Caki2 (cell line): ENCODE results near the gene ZNF423. TPM values are rescaled to one million over a fixed set of nuclear protein-coding genes. Genes with fewer than 3 reads are reported as not detected.

Experiments used
- DNase-seq: peaks from one replicate; pipeline ENCODE4 v3.0.0-alpha.2; 2015; ENCODE audit warnings: low read depth
- in situ Hi-C: cut with HindIII; loops from 2 replicates; pipeline ENCODE4 v1.10.0; 2016; ENCODE audit warnings: low sequenced_read_pairs, low pct_unique_long_range_greater_than_20kb, mixed read lengths
- total RNA-seq: library from RNA; depleted of rRNA; stranded (reverse); fragments of >200 nt; shearing (Covaris generic); gene quantifications from 2 replicates; pipeline ENCODE4 v1.2.3, GENCODE V29; 2014; ENCODE audit warnings: low replicate concordance

The ZNF423 gene
- total RNA-seq, 1 experiment from 2014 or later, result 0.24 TPM

DNA sequence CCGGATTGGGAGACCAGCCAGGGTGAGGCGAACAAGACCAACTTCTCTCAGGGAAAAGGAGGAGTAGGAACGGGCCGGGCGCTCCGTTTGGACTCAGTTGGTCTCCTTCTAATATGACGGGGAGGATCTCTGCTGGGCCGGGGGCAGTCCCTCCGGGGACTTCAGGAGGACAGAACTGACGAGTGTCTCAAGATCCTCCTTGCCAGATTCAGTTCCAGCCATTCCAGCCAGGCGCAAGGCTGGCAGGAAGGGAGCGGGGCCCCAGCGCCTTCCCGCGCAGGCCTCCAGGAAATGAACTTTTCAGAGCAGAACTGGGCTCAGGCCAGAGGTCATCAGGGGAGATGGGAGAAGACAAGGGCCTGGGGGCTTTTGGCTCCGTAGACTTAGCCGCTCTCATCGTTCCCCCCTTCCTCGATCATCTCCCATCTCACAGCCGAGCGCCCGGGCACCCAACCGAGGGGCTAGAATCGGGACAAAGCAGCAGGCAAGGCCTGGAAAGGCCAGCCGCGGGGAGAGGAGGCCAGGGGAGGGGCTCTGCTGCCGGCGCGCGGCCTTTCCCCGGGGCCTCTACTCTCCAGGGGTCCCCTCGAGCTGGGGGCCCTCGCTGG, 1.6 kb downstream of the ZNF423 start:
- DNase-seq, result no peak
- in situ Hi-C loops, result no loop called here

DNA sequence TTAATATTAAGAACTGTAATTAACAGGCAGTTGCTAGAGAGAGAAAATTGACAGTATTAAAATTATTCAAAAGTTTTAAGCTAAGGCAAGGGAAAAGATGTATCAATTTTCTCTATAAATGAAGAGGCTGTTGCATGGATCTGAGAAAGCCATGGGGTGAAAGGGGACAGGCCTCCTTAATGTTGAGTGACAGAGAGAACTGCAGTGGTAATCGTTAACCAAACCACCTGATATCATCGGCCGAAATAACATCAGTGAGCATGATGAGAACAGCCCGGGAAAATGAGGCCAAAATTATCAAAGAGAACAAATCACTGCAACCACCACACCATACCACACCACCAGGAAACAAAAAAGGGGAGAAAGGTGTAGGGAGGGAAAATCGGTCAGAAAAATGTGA, 3.6 kb downstream of the ZNF423 start:
- in situ Hi-C loops, result no loop called here
- DNase-seq, result no peak

DNA sequence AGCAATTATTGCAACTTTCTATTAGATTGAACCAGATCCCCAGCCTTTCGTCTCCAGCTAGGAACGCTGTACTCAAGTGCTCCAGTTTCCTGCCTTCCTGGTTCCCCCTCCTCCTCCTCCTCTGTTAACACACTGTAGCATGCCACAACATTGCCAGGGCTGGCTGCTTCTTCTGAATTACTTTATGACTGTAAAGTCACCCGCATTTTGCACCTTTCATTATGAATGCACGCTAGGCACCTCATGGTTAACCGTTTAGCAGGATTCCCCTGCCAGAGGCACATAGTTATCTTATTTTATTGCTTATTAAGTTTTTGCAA, 4.5 kb downstream of the ZNF423 start:
- no peak for DNase-seq
- in situ Hi-C loops, result no loop called here

DNA sequence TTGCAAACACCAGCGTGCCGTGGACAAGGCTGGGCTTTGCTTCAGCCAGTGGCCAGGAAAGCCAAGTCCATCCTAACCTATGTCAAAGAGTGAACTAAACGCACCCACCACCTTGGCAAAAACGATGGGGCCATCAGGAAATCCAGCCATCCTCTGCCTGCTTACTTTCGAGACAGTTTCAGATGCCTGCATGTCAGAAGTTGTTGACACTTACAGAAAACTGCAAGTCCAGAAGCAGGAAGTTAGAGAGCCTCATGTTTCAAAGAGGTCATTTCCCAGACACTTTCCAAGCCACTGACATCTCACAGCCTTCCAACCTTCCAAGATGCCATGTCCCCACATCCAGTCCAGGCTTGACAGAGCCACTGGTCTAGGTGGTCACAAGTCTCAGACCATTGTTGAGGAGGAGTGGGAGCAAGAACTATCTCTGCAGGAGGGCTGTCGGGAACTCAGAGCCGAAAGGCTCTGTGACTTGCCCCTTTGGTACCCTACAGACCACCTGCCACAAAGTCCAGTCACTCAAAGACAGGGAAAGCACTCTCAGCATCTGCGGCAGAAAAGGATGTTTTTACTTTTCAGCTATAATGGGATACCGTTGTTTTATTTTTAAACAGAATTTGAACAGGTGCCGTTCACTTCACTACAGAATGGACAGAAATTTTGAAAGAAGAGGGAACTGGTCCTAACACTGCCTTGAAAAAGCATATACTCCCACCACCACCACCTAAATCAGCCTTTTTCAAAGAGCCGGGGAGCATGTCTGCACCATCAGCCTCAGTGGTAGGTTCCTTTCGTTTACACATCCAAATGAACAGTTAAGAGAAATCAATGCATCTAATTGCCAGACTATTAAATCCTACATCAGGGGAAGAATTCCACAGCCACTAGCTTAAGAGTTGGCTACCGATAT, 5.1 kb downstream of the ZNF423 start:
- in situ Hi-C loops, result no loop called here
- DNase-seq, result no peak

DNA sequence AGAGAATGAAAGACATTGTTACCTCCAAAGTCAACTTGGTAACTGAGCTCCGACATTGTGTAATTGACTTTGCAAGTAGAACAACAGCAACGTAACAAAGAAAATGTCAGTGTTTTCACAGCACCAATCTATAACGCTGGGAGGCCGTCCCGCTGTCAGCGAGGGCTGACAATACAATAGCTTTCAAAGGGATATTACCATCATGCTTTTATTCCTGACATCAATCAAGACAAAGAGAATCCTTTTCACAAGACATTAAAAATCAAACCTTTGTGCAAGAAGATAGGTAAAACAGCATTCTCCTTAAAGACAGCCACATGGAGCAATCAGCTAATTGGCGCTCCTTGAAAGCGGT, 6.2 kb downstream of the ZNF423 start:
- no peak for DNase-seq
- in situ Hi-C loops, result no loop called here

DNA sequence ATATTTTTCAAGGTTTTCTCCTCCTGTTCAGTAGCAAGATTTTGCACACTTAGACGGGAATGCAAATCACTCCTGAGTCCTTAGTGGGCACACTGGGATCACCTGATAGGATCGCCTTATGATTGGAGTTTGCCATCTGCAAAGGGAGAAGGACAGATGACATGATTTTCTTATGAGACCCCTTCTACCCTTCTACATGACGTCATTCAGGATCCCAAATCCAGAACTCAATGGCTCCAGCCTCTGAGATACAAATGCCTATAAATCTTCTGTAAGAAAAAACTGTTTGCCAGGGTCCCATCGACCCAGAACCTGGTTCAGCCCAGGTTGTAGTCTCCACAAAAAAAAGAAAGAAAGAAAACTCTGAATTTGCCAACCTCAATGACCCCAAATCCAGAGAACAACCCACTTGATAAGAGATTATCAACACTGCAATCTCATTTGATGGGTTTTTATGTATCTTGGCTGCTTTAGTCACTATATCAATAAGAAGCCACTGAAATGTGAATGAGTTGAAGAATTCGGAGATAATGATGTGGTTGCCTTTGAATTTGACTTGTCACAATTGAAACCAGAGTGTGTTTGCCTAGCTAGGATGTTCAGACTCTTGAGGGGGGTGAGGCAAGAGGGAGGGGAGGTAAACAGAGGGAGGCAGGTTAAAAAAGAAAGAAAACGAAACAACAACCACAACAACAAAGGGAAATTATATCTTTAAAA, 6.7 kb downstream of the ZNF423 start:
- in situ Hi-C loops, result no loop called here
- no peak for DNase-seq

DNA sequence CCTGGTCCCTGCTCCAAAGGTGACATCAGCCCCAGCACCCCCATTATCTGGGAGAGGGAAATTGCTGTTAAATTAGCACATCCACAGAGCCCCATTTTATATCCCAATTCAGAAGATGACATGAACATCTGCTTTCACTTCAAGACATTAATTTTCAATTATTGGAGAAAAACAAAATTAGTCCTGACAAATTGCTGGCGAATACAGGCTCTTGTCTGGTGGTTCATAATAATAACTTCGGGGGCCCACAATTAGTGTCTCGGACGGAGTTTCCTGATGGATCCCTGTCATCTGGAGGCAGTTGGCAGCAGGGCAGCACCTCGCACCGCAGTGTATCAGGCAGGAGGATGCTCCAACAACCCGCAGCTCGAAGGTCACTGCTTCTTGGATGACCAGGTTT, 7.4 kb downstream of the ZNF423 start:
- in situ Hi-C loops, result no loop called here
- DNase-seq, result no peak

DNA sequence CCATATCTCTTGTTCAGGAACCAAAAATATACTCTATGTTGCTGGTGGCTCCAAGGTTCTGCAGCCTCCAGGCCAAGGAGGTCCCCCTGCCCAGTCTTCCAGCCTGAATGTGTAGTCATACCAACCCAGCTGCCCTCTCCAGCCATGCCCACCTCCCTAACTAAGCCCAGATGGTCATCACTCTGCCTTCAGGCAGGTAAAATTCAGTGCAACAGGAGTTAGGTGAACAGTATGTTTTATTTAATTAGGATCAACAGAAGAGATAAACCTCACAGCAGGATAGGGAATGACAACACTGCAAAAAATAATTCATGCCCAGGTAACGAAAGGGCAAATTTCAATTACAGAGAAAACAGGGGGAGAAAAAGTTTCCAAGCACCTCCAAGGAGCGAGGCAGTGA, 9.1 kb downstream of the ZNF423 start:
- DNase-seq, result no peak
- in situ Hi-C loops, result no loop called here

DNA sequence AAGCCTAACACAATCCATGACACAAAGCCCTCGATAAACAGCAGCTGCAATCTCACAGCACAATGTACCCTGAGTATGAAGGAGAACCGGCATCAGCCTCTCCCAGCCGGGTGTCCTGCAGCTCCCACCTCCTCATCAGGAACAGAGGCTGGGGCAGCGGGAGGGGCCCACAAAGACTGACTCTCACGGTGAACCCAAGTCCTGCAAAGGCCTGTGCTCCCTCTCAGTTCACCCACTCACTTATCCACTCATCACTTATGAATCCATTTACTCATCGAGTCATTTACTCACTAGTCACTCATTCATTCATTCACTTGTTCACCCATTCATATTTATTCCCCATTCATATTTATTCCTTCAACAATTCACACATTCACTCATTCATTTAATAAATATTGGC, 11.6 kb downstream of the ZNF423 start:
- in situ Hi-C loops, result no loop called here
- no peak for DNase-seq

DNA sequence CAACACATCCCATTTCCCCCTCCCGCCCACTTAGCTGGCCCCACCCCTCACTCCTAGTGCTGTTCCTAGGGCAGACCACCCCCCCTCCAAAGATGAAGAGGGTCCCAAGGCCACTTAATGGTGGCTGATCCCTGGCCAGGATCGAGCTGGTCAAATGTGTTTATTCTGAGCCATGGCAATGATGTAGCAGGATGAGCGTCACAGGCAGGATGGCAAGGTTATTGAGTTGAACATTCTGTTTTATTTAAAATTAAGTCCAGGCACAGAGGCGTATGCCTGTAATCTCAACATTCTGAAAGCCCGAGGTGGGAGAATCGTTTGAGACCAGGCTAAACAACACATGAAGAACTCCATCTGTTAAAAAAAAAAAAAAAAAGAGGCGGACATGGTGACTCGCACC, 12.2 kb downstream of the ZNF423 start:
- no peak for DNase-seq
- in situ Hi-C loops, result no loop called here

DNA sequence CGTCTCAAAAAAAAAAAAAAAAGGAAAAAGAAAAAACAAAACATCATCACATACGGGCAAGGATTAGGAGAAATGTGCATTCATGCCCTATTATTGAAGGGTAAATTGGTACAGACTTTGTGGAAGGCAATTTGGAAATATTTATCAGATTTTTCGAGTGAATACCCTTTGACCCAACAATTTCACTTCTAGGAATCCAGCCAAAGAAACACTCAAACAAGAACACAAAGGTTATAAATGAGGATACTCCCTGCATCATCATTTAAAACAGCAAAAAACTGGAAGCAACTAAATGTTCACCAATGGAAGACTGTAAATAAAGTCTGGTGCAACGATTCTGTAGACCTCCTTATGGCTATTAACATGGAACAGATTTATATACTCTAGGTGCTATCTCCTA, 12.9 kb downstream of the ZNF423 start:
- in situ Hi-C loops, result no loop called here
- no peak for DNase-seq

DNA sequence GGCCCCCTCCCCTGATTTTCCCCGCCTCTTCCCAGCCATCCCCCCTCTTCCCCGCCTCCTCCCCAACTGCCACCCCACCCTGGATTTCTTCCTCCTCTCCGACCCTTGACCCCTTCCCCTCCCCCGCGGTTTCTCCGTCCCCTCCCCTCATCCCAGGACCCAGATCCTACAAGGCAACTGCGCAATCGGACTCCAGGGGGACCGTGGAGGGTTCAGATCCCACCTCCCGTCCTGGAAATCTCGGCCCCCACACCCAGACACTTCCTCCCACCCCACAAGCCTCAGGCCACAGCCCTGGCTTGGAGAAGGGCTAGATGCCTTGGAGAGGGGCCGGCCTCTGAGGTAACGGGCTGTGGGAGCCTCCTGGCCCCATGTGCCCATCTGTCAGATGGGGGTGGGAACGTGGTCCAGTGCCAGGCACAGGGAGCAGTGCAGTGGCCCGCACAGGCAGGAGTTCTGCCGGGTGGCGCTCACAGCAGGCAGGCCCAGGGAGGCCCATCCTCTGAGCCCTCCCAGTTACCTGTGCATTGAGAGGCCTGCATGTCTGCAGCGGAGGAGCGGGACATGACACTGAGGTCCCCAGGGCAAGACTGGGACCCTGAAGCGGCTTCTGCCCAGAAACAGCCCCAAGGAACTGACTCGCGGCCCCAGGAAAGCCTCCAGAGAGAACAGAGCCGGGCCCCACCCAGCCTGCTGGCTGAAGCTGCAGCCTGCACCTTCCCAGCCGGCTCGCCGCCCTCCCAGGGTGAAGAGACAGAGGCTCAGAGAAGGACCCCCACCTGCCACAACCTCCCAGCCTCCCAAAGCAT, 16.7 kb downstream of the ZNF423 start:
- no peak for DNase-seq
- in situ Hi-C loops, result no loop called here

DNA sequence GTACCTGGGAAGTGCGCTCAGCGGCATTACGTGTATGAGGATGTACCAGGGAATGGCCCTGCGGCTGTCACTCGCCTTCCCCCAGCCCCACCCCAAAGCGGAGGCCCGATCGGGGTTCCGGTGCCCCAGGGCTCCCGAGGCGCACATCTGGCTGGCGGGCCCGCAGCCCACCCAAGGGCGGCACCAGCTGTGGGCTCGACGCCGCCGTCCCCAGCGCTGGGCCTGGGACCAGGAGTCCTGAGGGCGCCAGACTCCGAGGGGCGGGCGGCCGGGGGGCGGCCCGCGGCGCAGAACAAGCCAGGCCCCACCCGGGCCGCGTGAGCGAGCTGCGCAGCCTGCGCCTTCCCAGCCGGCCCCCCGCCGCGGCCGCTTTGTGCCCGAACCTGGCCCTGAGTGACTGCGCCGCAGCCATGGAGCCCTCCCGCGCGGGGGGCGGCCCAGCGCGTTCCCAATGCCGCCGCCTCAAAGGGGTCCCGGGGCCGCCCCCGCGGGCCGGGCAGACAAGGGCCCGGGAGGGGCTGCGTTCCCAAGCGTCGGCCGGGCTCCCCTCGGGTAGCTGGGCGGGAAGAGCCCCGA, 17.4 kb downstream of the ZNF423 start:
- DNase-seq, result no peak
- in situ Hi-C loops, result no loop called here

DNA sequence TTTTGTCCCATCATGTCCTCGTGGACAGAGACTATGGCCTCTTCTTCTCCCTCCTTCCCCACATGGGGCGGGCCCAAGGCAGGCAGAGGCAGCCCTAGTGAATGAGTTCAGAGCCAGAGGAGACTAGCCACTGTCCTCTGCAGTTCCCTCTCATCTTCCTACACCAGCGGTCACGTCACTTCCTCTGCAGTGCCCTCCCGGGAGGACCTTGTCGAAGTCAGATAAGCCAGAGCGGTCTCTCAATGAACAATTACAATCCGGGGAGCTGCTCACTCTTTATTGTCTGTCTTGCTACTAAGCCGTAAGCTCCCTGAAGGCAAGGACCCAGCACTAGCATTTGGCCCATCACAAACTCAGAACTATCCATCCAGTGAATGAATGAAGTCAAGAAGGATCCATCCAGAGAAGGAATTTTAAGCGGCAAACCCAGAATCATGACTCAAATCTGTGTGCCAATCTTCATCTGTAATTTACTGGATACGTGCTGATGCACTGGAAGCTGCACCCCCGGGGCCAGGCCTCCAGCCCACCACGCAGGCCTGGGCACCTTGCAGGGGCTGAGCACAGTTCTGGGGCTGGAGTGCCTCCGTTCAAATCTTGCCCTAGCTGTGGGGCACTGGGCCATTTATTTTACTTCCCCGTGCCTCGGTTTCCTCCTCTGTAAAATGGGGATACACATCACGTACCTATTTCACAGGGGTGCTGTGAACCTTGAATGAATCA, 18.1 kb downstream of the ZNF423 start:
- DNase-seq, result no peak
- in situ Hi-C loops, result no loop called here

DNA sequence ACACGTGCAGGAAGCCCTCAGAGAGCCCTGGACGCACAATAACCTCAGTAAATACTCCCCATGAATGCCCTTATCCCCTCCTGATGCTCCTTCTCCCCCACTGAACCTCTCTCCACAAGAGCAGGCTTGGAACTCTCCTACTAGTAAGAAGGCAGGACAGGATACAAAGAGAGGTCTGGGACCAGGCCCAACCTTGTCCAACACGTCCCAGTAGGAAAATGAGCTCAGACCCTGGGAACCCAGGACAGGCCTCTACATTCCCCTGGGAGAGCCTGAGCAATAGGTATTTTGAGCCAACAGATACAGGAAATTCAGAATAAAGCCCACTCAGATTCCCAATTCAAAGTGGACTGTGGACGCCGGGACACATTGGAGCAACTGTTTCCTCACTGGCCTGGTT, 19.2 kb downstream of the ZNF423 start:
- in situ Hi-C loops, result no loop called here
- DNase-seq, result no peak

DNA sequence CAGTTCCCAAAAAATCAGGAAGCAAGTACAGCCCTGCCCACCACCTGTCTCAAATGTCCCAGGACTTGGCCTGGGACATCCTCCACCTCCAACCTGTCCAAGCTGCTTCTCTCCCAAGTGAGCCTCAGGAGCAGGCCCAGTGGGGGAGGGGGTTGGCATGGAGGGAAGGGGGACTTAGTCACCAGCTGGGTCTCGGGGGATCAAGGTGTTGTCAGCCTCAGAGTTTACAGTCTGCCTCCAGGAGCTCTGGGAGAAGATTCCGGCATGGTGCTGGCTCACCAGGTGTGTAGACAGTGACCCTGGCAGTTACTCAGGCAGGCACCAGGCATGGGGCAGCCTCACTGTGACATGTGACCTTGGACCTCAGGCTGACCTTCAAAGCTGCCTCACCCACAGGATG, 19.7 kb downstream of the ZNF423 start:
- in situ Hi-C loops, result no loop called here
- DNase-seq, result no peak

DNA sequence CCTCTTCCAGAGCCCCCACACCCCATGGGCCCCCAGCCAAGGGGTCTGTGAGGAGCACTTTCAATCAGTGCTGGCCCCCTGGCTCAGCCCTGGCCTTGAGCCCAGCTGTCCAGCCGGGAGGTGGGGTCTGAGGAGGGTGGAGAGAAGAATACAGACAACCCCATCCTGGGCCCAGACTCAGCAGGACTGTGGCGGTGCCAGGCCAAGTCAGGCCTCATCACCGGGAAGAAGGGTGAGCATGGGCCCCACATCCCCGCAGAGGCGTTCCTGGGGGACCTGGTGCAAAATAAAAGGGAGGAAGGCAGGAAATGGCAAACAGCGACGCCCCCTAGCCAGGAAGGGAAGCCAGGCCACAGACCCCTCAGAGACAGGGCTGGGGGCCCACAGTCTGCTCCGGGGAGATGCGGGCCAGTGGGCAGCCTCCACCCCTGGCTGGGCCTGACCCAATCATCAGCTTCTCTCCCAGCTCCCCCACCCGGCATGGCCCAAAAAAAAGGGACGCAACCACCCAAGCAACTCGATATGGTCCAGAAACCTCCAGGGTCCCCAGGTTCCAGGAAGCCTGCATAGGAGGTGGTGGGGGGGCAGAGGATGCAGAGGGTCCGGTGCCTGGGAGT, 20.6 kb downstream of the ZNF423 start:
- no peak for DNase-seq
- in situ Hi-C loops, result no loop called here
